Right atrium auricular region (tissue), 2 donors: ENCODE data around the gene BBX. TPM values are rescaled to one million over a fixed set of nuclear protein-coding genes. Genes with fewer than 3 reads are reported as not detected.

Experiments used
- DNase-seq: peaks from one replicate; pipeline ENCODE4 v3.0.0-alpha.2; 2019; ENCODE audit warnings: low spot score
- H3K27ac ChIP-seq, 2 donors: fragments of 200-600 bp; sonication (generic); 1 replicate in 1 of 2; 2 replicates in 1 of 2; pipeline ENCODE4 v1.5.1; 2016 to 2019
- H3K27me3 ChIP-seq, 2 donors: fragments of 200-600 bp; sonication (generic); one replicate each; pipeline versions ENCODE4 v1.5.1 to v1.6.0; 2017 to 2019
- H3K36me3 ChIP-seq: fragments of 200-600 bp; sonication (generic); one replicate; pipeline ENCODE4 v1.5.1; 2016
- H3K4me1 ChIP-seq, 2 donors: fragments of 200-600 bp; sonication (generic); one replicate each; pipeline versions ENCODE4 v1.5.1 to v1.6.0; 2017 to 2019
- H3K4me3 ChIP-seq, 2 donors: fragments of 200-600 bp; sonication (generic); 1 replicate in 1 of 2; 2 replicates in 1 of 2; pipeline ENCODE4 v1.5.1; 2017 to 2019; ENCODE audit warnings: mild to moderate bottlenecking in 1 of 2, moderate library complexity in 1 of 2
- H3K9me3 ChIP-seq, 2 donors: fragments of 200-600 bp; sonication (generic); one replicate each; pipeline ENCODE4 v1.5.1; 2019
- total RNA-seq, 2 donors: library from RNA; depleted of rRNA; stranded (reverse); fragments of >200 nt; gene quantifications; one replicate each; pipeline ENCODE4 v1.1.0, GENCODE V29; 2016
- TF ChIP-seq, protein P1 (sequence below), 2 donors: fragments of 200-600 bp; sonication (generic); IDR thresholded peaks; one replicate each; pipeline ENCODE4 v1.5.1; 2019; ENCODE audit warnings: antibody characterized with exemption in 2 of 2

The BBX gene
- total RNA-seq, 2 donors from 2014 or later, result 33.8 to 57.2 TPM

DNA sequence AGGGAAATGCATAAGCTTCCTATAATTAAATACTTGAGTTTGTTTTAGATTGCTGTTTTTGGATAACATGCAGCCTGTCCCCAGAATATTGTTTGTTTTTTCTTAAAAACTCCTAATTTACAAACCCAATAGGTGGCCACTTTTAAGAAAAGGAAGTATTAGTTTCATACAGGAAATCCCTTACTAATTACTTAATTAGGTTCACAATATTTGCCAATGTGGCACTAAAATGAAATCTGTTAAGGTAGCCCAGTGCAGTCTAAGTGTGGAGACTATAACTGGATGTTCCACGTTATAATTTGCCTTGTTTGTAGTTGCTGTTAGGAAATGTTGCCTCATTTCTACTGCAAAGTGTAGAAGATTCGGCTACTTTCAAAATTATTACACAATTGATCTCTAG, 195.8 kb downstream of the BBX start:
- TF ChIP-seq, protein P1, sequence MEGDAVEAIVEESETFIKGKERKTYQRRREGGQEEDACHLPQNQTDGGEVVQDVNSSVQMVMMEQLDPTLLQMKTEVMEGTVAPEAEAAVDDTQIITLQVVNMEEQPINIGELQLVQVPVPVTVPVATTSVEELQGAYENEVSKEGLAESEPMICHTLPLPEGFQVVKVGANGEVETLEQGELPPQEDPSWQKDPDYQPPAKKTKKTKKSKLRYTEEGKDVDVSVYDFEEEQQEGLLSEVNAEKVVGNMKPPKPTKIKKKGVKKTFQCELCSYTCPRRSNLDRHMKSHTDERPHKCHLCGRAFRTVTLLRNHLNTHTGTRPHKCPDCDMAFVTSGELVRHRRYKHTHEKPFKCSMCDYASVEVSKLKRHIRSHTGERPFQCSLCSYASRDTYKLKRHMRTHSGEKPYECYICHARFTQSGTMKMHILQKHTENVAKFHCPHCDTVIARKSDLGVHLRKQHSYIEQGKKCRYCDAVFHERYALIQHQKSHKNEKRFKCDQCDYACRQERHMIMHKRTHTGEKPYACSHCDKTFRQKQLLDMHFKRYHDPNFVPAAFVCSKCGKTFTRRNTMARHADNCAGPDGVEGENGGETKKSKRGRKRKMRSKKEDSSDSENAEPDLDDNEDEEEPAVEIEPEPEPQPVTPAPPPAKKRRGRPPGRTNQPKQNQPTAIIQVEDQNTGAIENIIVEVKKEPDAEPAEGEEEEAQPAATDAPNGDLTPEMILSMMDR (IDR thresholded peaks at IDR 0.05), result no peak
- no peak for DNase-seq
- Histone ChIP-seq H3K27ac (no peak overlapping the region), H3K36me3 (peaks cover 8% of the 10 kb centered on the region), H3K4me3 (no peak overlapping the region), H3K9me3 (no peaks in the 10 kb centered on the region), H3K4me1 (peaks cover 0 to 13% of the 10 kb centered on the region in 2 donors), H3K27me3 (no peaks in the 10 kb centered on the region)

DNA sequence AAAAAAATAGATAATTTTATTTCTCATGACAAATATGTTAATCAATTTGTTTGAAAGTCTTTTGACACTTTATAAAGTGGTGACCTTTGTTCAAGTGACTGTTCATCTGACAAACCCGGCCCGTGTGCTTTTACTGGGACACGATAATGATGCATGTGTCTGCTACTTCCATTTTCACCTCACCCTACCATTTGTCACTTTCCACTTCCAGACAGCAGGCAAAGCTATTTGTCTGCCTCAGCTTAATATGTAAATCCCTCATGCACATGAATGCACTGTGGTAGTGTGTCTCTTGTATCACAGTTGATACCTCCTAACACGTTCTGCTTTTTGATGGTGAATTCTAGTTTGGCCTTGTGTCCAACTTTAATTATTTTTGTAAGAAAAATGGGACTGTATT, 204.3 kb downstream of the BBX start:
- Histone ChIP-seq H3K4me3 (no peak overlapping the region), H3K4me1 (peaks cover 0 to 3% of the 10 kb centered on the region in 2 donors), H3K9me3 (no peaks in the 10 kb centered on the region), H3K27ac (no peak overlapping the region), H3K36me3 (peaks cover 11% of the 10 kb centered on the region), H3K27me3 (no peaks in the 10 kb centered on the region)
- TF ChIP-seq, protein P1 (IDR thresholded peaks at IDR 0.05), result no peak
- DNase-seq, result no peak

DNA sequence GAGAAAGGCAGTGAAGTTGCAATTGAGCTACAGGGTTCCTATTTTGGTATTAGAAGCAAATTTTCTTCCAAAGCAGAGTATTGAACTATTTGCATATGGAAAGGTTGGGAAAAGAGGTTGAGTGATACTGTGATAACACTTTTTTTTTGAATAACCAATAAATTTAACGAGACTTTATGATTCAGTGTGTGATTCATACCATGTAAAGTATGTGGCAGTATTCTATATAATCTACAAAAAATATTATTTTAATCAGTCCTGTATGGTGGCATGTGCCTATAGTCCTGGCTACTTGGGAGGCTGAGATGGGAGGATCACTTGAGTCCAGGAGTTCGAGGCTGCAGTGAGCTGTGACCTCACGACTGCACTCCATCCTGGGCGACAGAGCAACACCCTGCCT, 206.9 kb downstream of the BBX start:
- Histone ChIP-seq H3K9me3 (no peaks in the 10 kb centered on the region), H3K36me3 (peaks cover 18% of the 10 kb centered on the region), H3K27ac (no peak overlapping the region), H3K4me3 (no peak overlapping the region), H3K27me3 (no peaks in the 10 kb centered on the region), H3K4me1 (peaks cover 0 to 3% of the 10 kb centered on the region in 2 donors)
- no peak for DNase-seq
- TF ChIP-seq, protein P1 (IDR thresholded peaks at IDR 0.05), result no peak

DNA sequence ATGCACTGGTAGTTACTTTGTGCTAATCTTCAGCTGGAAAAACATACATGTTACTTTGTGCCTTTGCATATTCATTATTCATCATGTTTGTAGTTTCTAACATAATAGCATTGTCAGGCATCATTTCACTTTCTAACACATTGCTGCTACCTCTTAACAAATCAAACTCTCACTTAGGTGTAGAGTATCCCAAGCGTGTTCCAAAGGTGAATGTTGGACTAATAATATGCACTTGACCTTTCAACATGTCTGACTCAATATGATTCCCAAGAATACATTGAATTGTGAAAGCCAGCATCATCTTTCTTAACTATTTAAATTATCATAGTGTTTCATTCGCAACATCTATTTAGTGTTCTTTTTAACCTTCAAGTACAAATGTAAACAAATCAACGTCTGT, 211.6 kb downstream of the BBX start:
- H3K4me3 ChIP-seq, result no peak overlapping the region
- TF ChIP-seq, protein P1 (IDR thresholded peaks at IDR 0.05), result no peak
- H3K27ac ChIP-seq, result no peak overlapping the region
- H3K36me3 ChIP-seq, result peaks cover 10% of the 10 kb centered on the region
- H3K4me1 ChIP-seq, result peaks cover 0 to 3% of the 10 kb centered on the region in 2 donors
- no peak for DNase-seq
- H3K27me3 ChIP-seq, result no peaks in the 10 kb centered on the region
- H3K9me3 ChIP-seq, result no peaks in the 10 kb centered on the region

DNA sequence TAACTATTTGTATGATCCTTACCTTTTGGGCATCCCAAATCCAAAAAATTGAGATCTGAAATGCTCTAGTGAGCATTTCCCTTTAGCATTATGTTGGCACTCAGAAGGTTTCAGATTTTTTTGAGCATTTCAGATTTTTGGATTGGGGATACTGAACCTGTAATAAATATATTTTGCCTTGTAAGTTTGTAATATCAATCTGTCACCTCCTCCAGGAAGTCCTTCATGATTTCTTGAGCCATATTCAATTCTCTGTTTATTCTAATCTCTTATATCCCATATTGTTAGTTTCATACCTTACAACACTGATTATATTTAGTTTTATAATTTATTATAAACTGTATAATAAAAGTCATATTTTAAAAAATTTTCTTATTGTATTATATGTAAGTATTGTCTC, 215.2 kb downstream of the BBX start:
- TF ChIP-seq, protein P1 (IDR thresholded peaks at IDR 0.05), result no peak
- Histone ChIP-seq H3K27me3 (no peaks in the 10 kb centered on the region), H3K27ac (no peak overlapping the region), H3K4me3 (no peak overlapping the region), H3K9me3 (no peaks in the 10 kb centered on the region), H3K36me3 (peaks cover 6% of the 10 kb centered on the region), H3K4me1 (no peaks in the 10 kb centered on the region)
- no peak for DNase-seq

GRCh38 chr3:107738486-107739183, 215.9 kb downstream of the BBX start:
- TF ChIP-seq, protein P1 (IDR thresholded peaks at IDR 0.05), result no peak
- DNase-seq, result no peak
- H3K36me3 ChIP-seq, result no peaks in the 10 kb centered on the region
- H3K4me1 ChIP-seq, result no peaks in the 10 kb centered on the region
- no peaks in the 10 kb centered on the region for H3K9me3 ChIP-seq
- no peak overlapping the region for H3K27ac ChIP-seq
- H3K27me3 ChIP-seq, result no peaks in the 10 kb centered on the region
- no peak overlapping the region for H3K4me3 ChIP-seq
